ENCODE results near the gene MVD. TPM values are rescaled to one million over a fixed set of nuclear protein-coding genes. Genes with fewer than 3 reads are reported as not detected.

Gene MVD
- total RNA-seq, 4 donors from 2014 or later: 32.7 to 49.4 (median 39.9) TPM

DNA sequence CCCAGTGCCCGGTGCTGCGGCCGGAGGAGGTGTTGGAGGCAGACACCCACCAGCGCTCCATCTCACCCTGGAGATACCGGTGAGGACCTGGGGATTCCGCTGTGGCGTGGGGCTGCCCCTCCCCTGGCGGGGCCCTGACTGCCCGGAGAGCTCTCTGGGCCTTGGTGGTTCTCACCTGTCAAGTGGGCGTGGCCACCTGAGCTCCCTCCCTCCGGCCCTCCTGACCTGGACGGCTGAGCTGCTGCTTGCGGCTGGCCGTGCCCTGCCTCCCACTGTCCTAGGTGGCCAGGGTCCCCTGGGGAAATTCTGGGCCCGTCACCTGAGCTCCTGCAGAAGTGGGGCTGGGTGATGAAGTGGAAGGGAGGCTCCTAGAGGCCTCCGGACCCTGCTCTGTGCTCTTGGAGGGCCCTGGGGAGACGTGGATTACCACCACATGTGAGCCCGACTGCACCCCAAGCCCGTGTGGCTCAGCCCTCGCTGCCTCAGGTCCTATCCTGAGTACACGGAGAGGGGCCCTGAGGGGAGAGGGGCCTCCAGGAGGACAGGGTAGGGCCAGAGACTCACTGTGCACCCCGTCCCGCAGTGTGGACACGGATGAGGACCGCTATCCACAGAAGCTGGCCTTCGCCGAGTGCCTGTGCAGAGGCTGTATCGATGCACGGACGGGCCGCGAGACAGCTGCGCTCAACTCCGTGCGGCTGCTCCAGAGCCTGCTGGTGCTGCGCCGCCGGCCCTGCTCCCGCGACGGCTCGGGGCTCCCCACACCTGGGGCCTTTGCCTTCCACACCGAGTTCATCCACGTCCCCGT, 23.5 kb downstream of the MVD start:
- H3K36me3 ChIP-seq: peaks cover 0 to 18% (median 0%) of the 10 kb centered on the region in 3 donors
- no peak overlapping the region for H3K27ac ChIP-seq
- no peaks in the 10 kb centered on the region for H3K9me3 ChIP-seq
- H3K27me3 ChIP-seq: peaks cover 0 to 64% of the 10 kb centered on the region in 2 donors
- no peak for DNase-seq (ENCODE audit: low spot score in 2 of 2)
- TF ChIP-seq, protein P1, sequence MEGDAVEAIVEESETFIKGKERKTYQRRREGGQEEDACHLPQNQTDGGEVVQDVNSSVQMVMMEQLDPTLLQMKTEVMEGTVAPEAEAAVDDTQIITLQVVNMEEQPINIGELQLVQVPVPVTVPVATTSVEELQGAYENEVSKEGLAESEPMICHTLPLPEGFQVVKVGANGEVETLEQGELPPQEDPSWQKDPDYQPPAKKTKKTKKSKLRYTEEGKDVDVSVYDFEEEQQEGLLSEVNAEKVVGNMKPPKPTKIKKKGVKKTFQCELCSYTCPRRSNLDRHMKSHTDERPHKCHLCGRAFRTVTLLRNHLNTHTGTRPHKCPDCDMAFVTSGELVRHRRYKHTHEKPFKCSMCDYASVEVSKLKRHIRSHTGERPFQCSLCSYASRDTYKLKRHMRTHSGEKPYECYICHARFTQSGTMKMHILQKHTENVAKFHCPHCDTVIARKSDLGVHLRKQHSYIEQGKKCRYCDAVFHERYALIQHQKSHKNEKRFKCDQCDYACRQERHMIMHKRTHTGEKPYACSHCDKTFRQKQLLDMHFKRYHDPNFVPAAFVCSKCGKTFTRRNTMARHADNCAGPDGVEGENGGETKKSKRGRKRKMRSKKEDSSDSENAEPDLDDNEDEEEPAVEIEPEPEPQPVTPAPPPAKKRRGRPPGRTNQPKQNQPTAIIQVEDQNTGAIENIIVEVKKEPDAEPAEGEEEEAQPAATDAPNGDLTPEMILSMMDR (IDR thresholded peaks at IDR 0.05): no peak
- TF ChIP-seq EP300 (IDR thresholded peaks at IDR 0.05) (no peak), POLR2A (IDR thresholded peaks at IDR 0.05) (no peak)
- peaks cover 0 to 25% (median 3%) of the 10 kb centered on the region in 4 donors for H3K4me1 ChIP-seq
- 23 to 32% methylated on average over 6 to 21 of the region's 45 CpGs for WGBS, 2 donors
- no peak overlapping the region for H3K4me3 ChIP-seq

DNA sequence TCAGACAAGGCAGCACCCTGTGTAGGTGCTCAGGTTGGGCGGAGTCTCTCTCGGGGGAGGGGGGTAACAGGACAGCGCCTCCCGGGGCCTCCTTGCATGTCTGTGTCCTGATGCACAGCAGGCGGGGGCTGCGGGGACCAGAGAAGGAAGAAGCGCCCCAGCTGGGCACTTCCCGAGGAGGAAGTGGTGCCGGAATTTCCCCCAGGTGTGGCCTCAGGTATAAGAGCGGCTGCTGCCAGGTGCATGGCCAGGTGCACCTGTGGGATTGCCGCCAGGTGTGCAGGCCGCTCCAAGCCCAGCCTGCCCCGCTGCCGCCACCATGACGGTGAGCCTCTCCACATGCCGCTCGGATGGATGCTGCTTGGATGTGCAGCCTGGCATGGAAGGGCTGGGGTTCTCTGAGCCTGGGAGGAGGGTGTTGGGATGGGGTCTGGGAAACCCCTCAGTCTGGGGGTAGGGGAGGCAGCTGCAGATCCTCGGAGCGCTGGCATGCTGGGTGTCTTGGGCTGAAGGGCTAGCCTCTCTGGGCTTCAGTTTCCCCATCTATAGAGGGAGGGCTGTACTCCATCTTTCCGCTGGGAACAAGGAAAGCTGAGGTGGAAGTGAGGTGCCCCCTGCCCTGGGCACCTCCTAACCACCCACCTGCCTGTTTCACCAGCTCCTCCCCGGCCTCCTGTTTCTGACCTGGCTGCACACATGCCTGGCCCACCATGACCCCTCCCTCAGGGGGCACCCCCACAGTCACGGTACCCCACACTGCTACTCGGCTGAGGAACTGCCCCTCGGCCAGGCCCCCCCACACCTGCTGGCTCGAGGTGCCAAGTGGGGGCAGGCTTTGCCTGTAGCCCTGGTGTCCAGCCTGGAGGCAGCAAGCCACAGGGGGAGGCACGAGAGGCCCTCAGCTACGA, 24.3 kb downstream of the MVD start, which contains the start of gene IL17C:
TSS of gene IL17C (plus strand) at position 250 of the 908 bp plus-strand sequence. CDS start at position 320, 70 bp downstream.
- no peak for DNase-seq (ENCODE audit: low spot score in 2 of 2)
- Histone ChIP-seq H3K27me3 (peaks cover 0 to 69% of the 10 kb centered on the region in 2 donors), H3K4me1 (peaks cover 0 to 33% (median 8%) of the 10 kb centered on the region in 4 donors), H3K27ac (no peak within 1 kb of the TSS), H3K9me3 (no peaks in the 10 kb centered on the region), H3K36me3 (peaks cover 0 to 20% (median 0%) of the 10 kb centered on the region in 3 donors), H3K4me3 (no peak within 1 kb of the TSS)
- WGBS, 2 donors: 49% methylated on average over 25 to 26 of the region's 27 CpGs
- TF ChIP-seq, protein P1 (IDR thresholded peaks at IDR 0.05): no peak
- TF ChIP-seq POLR2A (IDR thresholded peaks at IDR 0.05) (no peak), EP300 (IDR thresholded peaks at IDR 0.05) (no peak)

DNA sequence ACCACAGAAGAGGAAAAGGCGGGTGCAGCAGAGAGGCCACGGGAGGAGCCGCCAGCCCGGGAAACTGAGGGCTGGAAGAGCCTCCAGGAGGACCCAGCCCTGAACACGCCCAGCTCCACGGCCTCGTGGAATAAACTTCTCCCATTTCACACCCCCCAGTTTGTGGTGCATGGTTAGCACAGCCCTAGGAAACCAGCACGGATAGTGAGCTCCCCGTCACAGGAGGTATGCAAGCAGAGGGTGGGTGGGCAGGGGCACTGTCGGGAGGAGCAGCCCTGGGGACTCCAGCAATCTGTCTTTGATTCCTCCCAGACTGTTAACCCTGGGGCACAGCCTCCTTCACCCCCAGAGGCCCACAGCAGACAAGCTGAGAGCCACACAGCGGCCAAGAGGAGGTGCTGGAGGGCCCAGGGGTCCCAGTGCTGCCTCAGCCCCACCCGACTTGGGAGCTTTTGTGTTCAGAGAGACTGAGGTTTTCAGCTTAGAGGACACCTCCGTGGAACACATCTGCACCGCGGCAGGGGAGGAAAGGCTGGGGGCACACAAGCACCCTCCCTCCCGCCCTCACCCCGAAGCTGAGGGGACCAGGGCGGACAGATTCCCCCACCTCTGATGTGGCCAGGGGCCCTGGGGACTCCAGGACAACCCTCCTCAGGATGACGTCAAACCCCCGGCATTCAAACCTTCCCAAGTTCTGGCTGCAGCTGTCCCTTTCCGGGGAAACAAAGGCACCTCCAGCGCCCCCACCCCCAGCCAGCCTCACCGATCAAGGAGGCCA, 26.2 kb downstream of the MVD start:
- Histone ChIP-seq H3K36me3 (peaks cover 0 to 27% (median 4%) of the 10 kb centered on the region in 3 donors), H3K4me1 (peaks cover 0 to 35% (median 9%) of the 10 kb centered on the region in 4 donors), H3K27me3 (peaks cover 0 to 69% of the 10 kb centered on the region in 2 donors), H3K9me3 (no peaks in the 10 kb centered on the region), H3K4me3 (no peak overlapping the region), H3K27ac (no peak overlapping the region)
- no peak for DNase-seq (ENCODE audit: low spot score in 2 of 2)
- 66 to 69% methylated on average over 20 to 22 of the region's 23 CpGs for WGBS, 2 donors
- TF ChIP-seq EP300 (IDR thresholded peaks at IDR 0.05) (no peak), POLR2A (IDR thresholded peaks at IDR 0.05) (no peak)
- TF ChIP-seq, protein P1 (IDR thresholded peaks at IDR 0.05): no peak

DNA sequence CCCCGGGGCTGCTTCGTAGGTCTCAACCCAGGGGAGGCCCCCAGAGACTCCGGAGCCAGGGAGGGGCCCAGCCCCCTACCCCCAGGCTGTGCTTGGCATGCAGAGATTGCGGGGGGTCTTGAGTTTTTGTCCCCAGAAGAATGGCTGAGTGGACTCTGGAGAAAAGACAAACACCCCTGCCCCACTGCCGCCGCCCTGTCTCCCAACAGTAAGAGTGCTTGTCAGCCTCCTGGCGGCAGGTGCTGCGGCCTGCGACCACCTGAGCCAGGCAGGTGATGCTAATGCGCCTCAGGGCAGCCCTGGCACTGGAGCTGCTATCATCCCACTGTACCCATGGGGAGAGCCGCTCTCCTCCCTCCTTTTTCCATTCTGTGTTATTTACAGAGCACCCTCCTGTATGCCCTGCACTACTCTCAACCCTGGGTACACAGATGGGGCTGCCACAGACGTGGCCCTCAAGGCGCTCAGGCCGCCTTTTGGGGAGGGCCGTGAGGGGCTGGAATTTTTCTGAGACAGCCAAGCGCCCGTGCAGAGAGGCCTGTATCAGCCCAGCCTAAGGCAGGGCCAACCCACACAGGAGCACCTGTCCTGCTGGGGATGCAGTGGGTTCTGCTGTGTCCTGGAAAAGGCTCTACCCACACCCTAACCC, 27.1 kb downstream of the MVD start:
- Histone ChIP-seq H3K27me3 (peaks cover 0 to 65% of the 10 kb centered on the region in 2 donors), H3K4me3 (no peak overlapping the region), H3K4me1 (peaks cover 0 to 35% (median 9%) of the 10 kb centered on the region in 4 donors), H3K9me3 (no peaks in the 10 kb centered on the region), H3K27ac (no peak overlapping the region), H3K36me3 (peaks cover 0 to 36% (median 10%) of the 10 kb centered on the region in 3 donors)
- TF ChIP-seq EP300 (IDR thresholded peaks at IDR 0.05) (no peak), POLR2A (IDR thresholded peaks at IDR 0.05) (no peak)
- TF ChIP-seq, protein P1 (IDR thresholded peaks at IDR 0.05): no peak
- no peak for DNase-seq (ENCODE audit: low spot score in 2 of 2)
- WGBS, 2 donors: 91 to 92% methylated on average over 15 to 17 of the region's 17 CpGs

Data from tibial nerve (tissue), 4 donors.